Measurements from ENCODE around the gene DCHS1.

The DCHS1 gene

GRCh38 chr11:6611963-6612212, 43.7 kb downstream of the DCHS1 start:
- DNase-seq, result no peak

- DNase-seq, result peak; percentile 5
Observed at GRCh38 chr11:6611092-6611962, 44.3 kb downstream of the DCHS1 start.

- DNase-seq, result no peak
Observed at GRCh38 chr11:6610591-6610990, 45.0 kb downstream of the DCHS1 start.

GRCh38 chr11:6609502-6610015, 46.0 kb downstream of the DCHS1 start:
- no peak for DNase-seq

DNA sequence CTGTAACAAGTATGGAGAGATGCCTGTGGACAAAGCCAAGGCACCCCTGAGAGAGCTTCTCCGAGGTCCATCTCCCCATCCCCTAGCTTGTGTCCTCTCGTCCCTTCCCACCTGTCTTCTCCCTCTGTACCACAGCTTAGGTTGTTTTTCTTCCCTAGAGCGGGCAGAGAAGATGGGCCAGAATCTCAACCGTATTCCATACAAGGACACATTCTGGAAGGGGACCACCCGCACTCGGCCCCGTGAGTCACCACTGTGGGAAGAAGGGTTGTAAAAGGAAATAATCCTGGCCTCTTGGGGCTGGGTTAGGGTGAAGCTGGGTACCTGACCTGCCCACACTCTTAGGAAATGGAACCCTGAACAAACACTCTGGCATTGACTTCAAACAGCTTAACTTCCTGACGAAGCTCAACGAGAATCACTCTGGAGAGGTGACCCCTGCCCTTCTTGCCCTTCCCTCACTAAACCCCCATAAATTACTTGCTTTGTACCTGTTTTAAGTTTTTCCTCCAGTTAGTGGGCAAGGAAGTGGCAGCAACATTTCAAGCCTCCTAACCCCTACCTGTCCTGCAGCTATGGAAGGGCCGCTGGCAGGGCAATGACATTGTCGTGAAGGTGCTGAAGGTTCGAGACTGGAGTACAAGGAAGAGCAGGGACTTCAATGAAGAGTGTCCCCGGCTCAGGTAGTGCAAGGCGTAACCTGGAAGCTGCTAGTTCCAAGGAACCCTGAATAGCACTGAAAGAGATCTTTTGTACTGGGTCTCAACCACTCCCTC, 46.7 kb downstream of the DCHS1 start:
- no peak for DNase-seq

DNA sequence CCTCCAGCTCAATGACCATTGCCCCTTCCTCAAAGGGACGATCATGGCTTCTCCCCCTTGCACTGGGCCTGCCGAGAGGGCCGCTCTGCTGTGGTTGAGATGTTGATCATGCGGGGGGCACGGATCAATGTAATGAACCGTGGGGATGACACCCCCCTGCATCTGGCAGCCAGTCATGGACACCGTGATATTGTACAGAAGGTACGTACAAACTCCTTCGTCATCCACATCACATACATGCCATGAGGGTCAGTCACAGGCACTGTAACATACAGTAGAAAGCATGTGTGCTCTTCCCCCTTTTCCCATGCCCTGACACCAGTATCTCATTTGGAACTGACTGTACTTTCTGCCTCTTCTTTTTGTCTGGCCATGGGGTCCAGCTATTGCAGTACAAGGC, 47.6 kb downstream of the DCHS1 start:
- DNase-seq, result peak; percentile 60

GRCh38 chr11:6607190-6607795, 48.3 kb downstream of the DCHS1 start:
- DNase-seq, result peak; percentile 57

GRCh38 chr11:6606471-6607189, 49.0 kb downstream of the DCHS1 start:
- peak; percentile 96 for DNase-seq

DNA sequence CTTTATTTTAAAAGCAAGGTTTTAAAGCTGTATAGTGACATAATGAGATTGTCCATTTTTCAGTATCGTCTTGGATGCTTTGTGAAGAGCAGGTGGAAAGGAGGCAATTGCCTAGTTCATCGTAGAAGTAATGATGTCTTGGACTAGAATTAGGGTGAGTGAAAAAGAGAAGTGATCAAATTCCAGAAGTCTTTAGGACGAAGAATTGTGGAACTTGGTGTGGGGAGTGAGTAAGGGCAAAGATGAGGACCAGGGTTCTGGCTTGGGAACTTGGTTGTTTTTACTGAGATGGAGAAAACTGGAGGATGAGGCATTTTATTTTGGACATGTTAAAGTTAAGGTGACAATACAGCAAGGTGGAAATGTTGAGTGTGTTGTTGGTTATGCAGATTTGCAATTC, 50.8 kb downstream of the DCHS1 start:
- no peak for DNase-seq

DNA sequence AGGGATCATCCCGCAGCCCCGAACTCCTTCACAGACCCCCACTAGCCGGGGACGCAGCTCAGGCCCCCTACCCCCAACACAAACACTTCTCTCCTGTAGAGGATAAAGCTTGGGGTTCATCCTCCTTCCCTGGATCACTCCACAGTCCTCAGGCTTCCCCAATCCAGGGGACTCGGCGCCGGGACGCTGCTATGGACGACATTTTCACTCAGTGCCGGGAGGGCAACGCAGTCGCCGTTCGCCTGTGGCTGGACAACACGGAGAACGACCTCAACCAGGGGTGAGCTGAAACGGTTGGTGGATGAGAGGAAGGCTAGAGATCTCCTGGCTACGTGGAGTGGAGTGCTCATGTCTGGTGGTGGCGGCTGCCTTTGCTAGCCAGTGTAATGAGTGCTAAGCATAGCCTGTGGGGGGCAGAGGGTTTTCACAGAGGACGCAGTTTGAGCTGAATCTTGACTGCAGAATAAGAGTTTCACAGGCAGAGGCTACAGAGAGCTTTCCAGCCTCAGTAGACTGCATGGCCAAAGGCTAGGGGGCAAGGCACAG, 51.5 kb downstream of the DCHS1 start:
- peak; percentile 63 for DNase-seq

DNA sequence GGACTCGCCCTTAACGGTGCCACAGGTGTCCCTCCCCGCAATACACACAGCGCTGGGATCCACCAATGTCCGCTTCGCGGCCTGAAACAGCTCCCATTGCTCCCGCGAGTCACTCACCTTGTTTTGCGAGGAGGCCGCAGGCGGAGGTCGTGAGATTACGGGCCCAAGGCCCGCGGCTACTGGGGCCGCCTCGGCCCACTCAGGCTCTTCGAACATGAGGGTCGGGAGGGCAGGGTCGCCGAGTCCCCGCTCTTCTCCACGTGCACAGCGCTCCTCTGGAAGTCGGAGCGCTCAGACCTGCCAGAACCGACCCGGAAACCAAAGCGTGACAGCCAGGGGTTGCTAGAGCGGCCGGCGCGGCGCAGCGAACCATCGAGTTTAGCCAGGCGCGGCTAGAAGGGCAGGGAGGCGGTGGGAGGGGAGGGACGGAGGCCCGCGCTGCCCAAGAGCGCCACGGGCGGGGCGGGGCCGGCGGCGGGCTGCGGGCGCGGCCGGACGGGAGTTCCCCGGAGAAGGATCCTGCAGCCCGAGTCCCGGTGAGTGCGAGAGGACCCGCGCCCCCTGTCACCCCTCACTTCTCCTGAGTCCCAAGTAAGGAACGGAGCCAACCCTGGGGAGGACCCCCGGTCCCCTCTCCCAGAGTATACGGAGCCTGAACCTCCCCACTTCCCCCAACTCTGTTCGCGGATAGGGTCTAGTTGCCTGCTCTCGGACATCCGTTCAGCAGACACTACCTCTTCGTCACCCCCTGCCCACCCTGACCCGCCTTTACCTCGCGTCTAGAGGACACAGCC, 52.1 kb downstream of the DCHS1 start, which contains the start of the genes ILK and RRP8:
Gene ILK (plus strand): TSS at position 488 of the 794 bp plus-strand sequence. CDS start 498 bp downstream, outside the sequence.
Gene RRP8 (minus strand): TSS at position 330 of the 794 bp plus-strand sequence. CDS start 114 bp downstream, at position 216.
- DNase-seq, result peak; percentile 85

GRCh38 chr11:6602096-6602940, 53.3 kb downstream of the DCHS1 start:
- no peak for DNase-seq

DNA sequence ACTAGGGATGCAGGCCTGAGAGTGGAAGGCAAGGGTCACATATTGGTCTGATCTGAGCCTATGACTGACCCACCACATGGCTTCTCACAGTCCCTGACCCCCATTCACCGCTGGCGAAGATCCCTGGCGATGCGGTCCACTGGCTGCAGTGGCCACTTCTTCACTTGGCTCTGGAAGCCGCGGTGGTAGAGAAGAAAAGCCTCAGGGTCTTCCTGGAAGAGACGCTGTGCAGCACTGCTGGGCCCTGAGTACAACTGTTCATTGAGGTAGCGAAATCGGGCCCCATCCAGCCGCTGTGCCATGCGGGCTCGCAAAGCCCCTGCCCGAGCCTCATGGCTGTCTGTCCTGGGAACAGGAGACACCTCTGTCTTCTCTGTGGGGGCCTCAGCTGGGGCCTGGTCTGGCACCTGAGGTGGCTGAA, 54.6 kb downstream of the DCHS1 start:
- no peak for DNase-seq

- no peak for DNase-seq
Observed at GRCh38 chr11:6599881-6600390, 55.7 kb downstream of the DCHS1 start.

GRCh38 chr11:6599449-6599848, 56.2 kb downstream of the DCHS1 start:
- DNase-seq, result no peak

GRCh38 chr11:6598555-6598954, 57.1 kb downstream of the DCHS1 start:
- no peak for DNase-seq

- DNase-seq, result no peak
Observed at GRCh38 chr11:6596239-6596877, 59.3 kb downstream of the DCHS1 start.

GRCh38 chr11:6594142-6594768, 61.4 kb downstream of the DCHS1 start:
- no peak for DNase-seq

DNA sequence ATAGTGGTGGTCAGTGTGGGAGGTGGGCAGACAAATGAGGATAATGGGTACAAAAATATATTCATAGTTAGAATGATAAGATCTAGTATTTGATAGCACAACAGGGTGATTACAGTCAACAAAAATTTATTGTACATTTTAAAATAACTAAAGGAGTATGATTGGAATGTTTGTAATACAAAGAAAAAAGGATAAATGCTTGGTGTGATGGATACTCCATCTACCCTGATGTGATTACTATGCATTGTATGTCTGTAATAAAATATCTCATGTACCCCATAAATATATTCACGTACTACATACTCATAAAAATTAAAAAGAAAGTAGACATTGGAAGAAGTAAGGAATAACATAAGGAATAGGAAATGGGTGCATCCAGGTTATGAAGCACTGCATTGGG, 67.6 kb downstream of the DCHS1 start:
- DNase-seq, result no peak
